Measurements from ENCODE around the gene STS.

- no peak for TF ChIP-seq CTCF (IDR thresholded peaks at IDR 0.05; ENCODE audit: low read depth, low read length)
- no peak for TF ChIP-seq EZH2phosphoT487 (IDR thresholded peaks at IDR 0.05; ENCODE audit: low read depth)
These were observed 47.1 kb downstream of the STS start for GRCh38 chrX:7194606-7195005.
